Stimulated activated CD4-positive, alpha-beta T cell treated with anti-CD3 and anti-CD28 coated beads, Interleukin-1b, Interleukin-23, amount 100 ng/mL, for 1 hour (primary cell): Measurements from ENCODE around the gene ABRAXAS1.

ENCODE experiments used
- DNase-seq, 2 donors: peaks; one replicate each; pipeline ENCODE4 v3.0.0-alpha.2; 2020; ENCODE audit warnings: low read depth in 2 of 2

ABRAXAS1 gene

GRCh38 chr4:83454686-83455085 lies 30.2 kb downstream of the ABRAXAS1 start:
- DNase-seq, result no peak

GRCh38 chr4:83449009-83449408 lies 35.9 kb downstream of the ABRAXAS1 start:
- DNase-seq, result no peak

DNA sequence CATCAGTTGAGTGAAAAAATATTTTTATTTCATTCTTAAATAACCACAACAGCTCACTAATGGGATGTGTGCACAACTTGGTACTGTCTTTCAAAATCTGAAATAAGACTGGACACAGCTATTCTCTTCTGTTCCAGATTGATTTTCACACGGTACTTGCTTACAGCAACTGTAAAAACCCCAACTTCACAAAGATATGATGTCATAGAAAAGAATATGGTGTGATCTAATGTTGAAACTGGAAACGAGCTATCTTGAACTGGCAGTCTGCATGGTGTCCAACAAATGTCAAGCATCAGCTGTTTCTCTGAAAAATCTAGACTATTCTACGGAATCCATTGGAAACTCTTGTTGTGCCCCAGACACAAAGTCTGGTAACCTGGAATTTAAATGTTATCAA lies 44.0 kb downstream of the ABRAXAS1 start:
- DNase-seq, result no peak

- DNase-seq, result no peak
Measured at GRCh38 chr4:83440148-83440814, 44.6 kb downstream of the ABRAXAS1 start.

DNA sequence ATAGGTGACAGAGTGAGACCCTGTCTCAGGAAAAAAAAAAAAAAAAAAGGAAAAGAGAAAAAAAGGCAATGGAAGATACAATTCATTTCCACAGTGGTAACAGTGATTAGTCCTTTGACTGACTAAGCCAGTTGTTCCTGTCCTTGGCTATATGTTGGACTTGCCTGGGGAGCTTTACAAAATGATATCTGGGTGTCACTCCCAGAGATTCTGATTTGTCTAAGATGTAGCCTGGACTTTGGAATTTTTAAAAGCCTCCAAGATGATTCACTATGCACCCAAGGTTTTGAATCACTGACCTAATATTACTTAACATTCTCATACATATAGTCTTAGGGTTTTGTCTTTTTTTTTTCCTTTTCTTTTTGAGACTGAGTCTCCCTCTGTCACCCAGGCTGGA lies 46.2 kb downstream of the ABRAXAS1 start:
- DNase-seq, result no peak

GRCh38 chr4:83436680-83437079 lies 48.2 kb downstream of the ABRAXAS1 start:
- no peak for DNase-seq

- no peak for DNase-seq
Measured at GRCh38 chr4:83431200-83431599, 53.7 kb downstream of the ABRAXAS1 start.

DNA sequence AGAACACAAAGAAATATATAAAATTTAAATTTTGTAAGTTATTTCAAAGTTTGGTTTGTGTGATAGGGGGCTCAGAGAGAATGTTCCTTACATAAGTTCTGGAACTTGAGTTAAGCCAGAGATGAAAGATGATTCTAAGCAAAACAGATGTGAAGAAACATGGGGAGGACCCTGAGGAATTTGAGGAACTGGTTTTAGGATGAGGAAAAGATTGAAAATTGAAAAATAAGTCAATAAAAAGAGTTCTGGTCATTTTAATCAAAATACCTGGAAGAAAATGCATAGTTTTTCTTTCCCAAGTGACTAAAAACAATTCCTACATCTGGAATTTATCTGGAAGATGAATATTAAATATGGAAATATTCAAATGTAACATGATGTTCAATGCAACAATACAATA lies 66.7 kb downstream of the ABRAXAS1 start:
- no peak for DNase-seq

DNA sequence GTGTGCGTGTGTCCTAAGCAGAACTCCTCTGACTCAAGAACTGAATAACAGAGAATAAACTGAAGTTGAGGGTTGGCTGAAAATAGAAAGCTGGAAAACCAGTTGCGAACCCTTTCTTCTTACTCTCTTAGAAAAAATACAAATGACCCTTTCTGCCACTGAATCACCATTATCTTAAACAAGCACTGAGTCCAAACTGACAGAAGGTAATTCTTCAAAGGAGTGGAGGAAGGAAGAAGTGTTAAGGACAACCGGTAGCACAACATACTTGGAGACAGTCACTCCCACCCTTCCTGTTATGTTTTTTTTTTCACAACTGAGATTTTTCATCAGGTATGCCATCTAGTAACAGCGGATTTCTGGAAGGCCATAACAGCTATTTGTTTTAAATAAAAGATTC lies 67.3 kb downstream of the ABRAXAS1 start:
- DNase-seq, result no peak

DNA sequence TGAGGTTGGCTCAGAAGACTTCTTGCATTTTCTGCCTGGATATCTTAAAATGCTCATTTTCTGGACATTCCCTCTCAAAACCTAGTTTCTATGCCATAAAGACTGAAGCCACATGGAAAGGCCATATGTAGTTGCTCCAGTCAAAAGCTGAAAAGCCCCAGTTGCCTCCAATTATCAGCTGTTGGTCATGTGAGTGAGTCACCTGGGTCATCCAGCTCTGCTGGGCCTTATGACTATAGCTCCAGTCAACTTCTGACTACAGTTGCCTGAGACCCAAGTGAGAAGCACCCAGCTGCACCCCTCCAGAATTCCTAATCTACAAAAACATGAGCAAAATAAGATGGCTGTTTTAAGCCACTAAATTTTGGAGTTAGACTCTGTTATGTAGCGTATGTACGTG lies 71.2 kb downstream of the ABRAXAS1 start:
- DNase-seq, result no peak
